DOHH2 (cell line): ENCODE results near the gene BZW1.

Experiments
- H3F3A ChIP-seq: fragments of 200-600 bp; sonication (generic), shearing (Covaris generic); 2 replicates; pipeline ENCODE4 v1.6.0; 2016; ENCODE audit warnings: antibody characterized with exemption, mild to moderate bottlenecking; ENCODE audit not compliant: control insufficient read depth, insufficient read depth
- H3K27ac ChIP-seq: fragments of 200-600 bp; sonication (generic); 2 replicates; pipeline ENCODE4 v1.5.1; 2014; ENCODE audit warnings: low read depth, mild to moderate bottlenecking, low read length, moderate library complexity
- H3K27me3 ChIP-seq: fragments of 200-600 bp; sonication (generic); 2 replicates; pipeline ENCODE4 v1.6.1; 2014; ENCODE audit warnings: mild to moderate bottlenecking, low read length, mixed read lengths; ENCODE audit not compliant: control insufficient read depth
- H3K36me3 ChIP-seq: fragments of 200-600 bp; sonication (generic); 2 replicates; pipeline ENCODE4 v1.6.1; 2014; ENCODE audit warnings: mild to moderate bottlenecking, low read length, moderate library complexity, mixed read lengths; ENCODE audit not compliant: control insufficient read depth
- H3K4me1 ChIP-seq: fragments of 200-600 bp; sonication (generic); 2 replicates; pipeline ENCODE4 v1.6.1; 2014; ENCODE audit warnings: mild to moderate bottlenecking, low read length, mixed read lengths; ENCODE audit not compliant: control insufficient read depth
- H3K4me2 ChIP-seq: fragments of 200-600 bp; sonication (generic); 2 replicates; pipeline ENCODE4 v1.6.0; 2014; ENCODE audit warnings: mild to moderate bottlenecking, low read length, moderate library complexity
- H3K4me3 ChIP-seq: fragments of 200-600 bp; sonication (generic); 2 replicates; pipeline ENCODE4 v1.5.1; 2014; ENCODE audit warnings: mild to moderate bottlenecking, low read length, mixed read lengths
- H3K79me2 ChIP-seq: fragments of 200-600 bp; sonication (generic); 2 replicates; pipeline ENCODE4 v1.6.1; 2014; ENCODE audit warnings: mild to moderate bottlenecking, low read length, mixed read lengths; ENCODE audit not compliant: control insufficient read depth
- H3K9me2 ChIP-seq: fragments of 200-600 bp; sonication (generic); replicated peaks from 2 replicates; pipeline ENCODE4 v1.6.1; 2014; ENCODE audit warnings: mild to moderate bottlenecking, low read length, mixed read lengths; ENCODE audit not compliant: control insufficient read depth
- H3K9me3 ChIP-seq: fragments of 200-600 bp; sonication (generic); 2 replicates; pipeline ENCODE4 v1.6.1; 2014; ENCODE audit warnings: antibody characterized with exemption, low read length, mixed read lengths; ENCODE audit not compliant: control insufficient read depth, insufficient read depth
- H4K20me1 ChIP-seq: fragments of 200-600 bp; sonication (generic); 2 replicates; pipeline ENCODE4 v1.6.0; 2014; ENCODE audit warnings: low read depth, mild to moderate bottlenecking, antibody characterized with exemption, low read length, moderate library complexity; ENCODE audit not compliant: control insufficient read depth, insufficient read depth
- EZH2phosphoT487 ChIP-seq: fragments of 200-600 bp; sonication (generic); IDR thresholded peaks from 2 replicates; pipeline ENCODE4 v1.6.1; 2017; ENCODE audit warnings: borderline replicate concordance, mild to moderate bottlenecking, antibody characterized with exemption, low read length, moderate library complexity, mixed read lengths
- TF ChIP-seq, protein P1 (sequence below): fragments of 200-600 bp; sonication (generic); IDR thresholded peaks from one replicate; pipeline ENCODE4 v1.5.1; 2014; ENCODE audit warnings: antibody characterized with exemption, mild to moderate bottlenecking, low read depth, low read length; ENCODE audit not compliant: poor library complexity, severe bottlenecking

The BZW1 gene

DNA sequence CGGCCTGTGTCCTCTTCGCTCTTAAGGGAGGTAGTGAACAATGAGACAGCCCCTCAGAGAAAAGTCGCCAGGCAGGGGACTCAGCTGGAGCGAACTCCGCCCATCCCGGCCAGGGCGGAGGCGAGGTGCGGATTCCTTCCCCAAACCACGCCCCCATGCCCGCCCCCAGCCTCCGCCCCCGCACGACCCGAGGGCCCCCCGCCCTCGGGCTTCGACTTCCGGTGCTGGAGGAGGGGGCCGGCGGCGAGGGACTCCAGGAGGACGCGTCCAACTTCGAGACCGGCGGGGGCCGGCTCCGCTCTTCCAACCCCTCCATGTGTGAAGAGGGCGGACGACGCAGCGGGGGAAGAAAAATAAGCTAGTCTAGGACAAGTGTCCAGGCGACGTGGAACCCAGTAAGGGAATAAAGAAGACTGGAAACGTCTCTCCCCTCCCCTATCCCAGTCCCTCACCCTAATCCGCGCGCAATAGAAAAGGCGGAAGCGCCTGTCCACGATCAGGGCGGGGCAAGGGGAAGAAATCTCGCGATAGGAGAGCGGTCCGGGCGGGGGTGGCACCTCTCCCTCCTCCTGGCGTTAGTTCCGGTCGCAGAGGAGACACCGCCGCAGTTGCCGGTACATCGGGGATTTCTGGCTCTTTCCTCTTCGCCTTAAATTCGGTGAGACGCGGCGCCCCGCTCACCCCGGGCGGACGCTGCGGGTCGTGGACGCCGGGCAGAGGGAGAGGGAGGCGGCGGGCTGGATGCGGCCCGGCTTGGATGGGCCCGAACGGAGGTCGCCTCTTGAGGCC, at the start of gene BZW1:
BZW1 (plus strand) TSS at position 578 of the 789 bp plus-strand sequence. CDS start 1,308 bp downstream, outside the sequence.
- TF ChIP-seq EZH2phosphoT487: no peak
- TF ChIP-seq, protein P1, sequence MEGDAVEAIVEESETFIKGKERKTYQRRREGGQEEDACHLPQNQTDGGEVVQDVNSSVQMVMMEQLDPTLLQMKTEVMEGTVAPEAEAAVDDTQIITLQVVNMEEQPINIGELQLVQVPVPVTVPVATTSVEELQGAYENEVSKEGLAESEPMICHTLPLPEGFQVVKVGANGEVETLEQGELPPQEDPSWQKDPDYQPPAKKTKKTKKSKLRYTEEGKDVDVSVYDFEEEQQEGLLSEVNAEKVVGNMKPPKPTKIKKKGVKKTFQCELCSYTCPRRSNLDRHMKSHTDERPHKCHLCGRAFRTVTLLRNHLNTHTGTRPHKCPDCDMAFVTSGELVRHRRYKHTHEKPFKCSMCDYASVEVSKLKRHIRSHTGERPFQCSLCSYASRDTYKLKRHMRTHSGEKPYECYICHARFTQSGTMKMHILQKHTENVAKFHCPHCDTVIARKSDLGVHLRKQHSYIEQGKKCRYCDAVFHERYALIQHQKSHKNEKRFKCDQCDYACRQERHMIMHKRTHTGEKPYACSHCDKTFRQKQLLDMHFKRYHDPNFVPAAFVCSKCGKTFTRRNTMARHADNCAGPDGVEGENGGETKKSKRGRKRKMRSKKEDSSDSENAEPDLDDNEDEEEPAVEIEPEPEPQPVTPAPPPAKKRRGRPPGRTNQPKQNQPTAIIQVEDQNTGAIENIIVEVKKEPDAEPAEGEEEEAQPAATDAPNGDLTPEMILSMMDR: no peak
- Histone ChIP-seq H3K27ac (peak within 1 kb of the TSS; percentile 79), H3K4me2 (peak within 1 kb of the TSS; percentile 87), H4K20me1 (peaks cover 24% of the 10 kb centered on the region), H3K36me3 (peaks cover 44% of the 10 kb centered on the region), H3K4me3 (peak within 1 kb of the TSS; percentile 90), H3K4me1 (peaks cover 24% of the 10 kb centered on the region), H3F3A (no peaks in the 10 kb centered on the region; the same call in 1 of the 2 replicates), H3K9me3 (no peaks in the 10 kb centered on the region), H3K27me3 (no peaks in the 10 kb centered on the region), H3K9me2 (no peaks in the 10 kb centered on the region), H3K79me2 (peaks cover 46% of the 10 kb centered on the region)

DNA sequence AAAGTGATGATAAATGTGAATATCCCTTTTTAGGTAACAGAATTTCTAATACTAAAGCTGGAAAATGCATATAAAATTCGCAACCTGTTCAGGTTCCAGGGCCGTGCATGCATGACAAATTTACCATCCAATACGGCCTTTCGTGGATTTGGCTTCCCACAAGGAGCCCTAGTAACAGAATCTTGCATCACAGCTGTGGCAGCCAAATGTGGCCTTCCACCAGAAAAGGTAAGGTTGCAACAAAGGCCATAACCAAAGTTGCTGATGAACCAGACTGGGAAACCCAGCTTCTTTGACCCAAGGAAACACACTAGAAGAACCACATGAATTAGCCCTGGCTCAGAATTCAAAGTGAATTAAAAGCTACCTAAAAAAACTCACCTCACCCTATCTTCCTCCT, 49.6 kb upstream of the BZW1 start:
- no peaks in the 10 kb centered on the region for H3K9me2 ChIP-seq
- H3K36me3 ChIP-seq: no peaks in the 10 kb centered on the region
- H3K27ac ChIP-seq: no peak overlapping the region
- H3K27me3 ChIP-seq: peaks cover 11% of the 10 kb centered on the region
- no peak overlapping the region for H3K4me2 ChIP-seq
- H4K20me1 ChIP-seq: no peaks in the 10 kb centered on the region
- H3K79me2 ChIP-seq: no peaks in the 10 kb centered on the region
- no peak for TF ChIP-seq EZH2phosphoT487
- TF ChIP-seq, protein P1: no peak
- no peaks in the 10 kb centered on the region for H3K9me3 ChIP-seq
- H3K4me3 ChIP-seq: no peak overlapping the region
- H3F3A ChIP-seq: no peaks in the 10 kb centered on the region
- no peaks in the 10 kb centered on the region for H3K4me1 ChIP-seq

DNA sequence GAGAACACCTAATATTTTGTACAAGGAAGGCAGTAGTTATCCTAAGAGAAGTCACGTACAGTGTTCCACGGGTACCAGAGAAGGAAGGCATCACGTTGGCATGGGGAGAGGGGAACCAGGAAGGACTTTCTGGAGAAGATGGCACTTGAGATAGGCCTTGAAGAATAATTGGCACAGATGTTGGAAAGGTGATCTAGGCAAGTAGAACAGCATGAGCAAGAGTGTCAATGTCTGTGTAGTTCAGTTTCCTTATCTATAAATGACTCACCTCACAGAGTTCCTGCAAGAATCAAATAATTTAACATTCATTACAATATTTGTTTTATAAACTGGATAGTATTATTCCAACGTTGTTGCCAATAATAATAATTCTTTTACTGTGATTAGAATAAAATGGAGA, 48.3 kb upstream of the BZW1 start:
- Histone ChIP-seq H3F3A (no peaks in the 10 kb centered on the region), H3K9me2 (no peaks in the 10 kb centered on the region), H4K20me1 (no peaks in the 10 kb centered on the region), H3K36me3 (no peaks in the 10 kb centered on the region), H3K27ac (no peak overlapping the region), H3K27me3 (peaks cover 11% of the 10 kb centered on the region), H3K4me1 (no peaks in the 10 kb centered on the region), H3K79me2 (no peaks in the 10 kb centered on the region), H3K4me2 (no peak overlapping the region), H3K4me3 (no peak overlapping the region), H3K9me3 (no peaks in the 10 kb centered on the region)
- no peak for TF ChIP-seq EZH2phosphoT487
- TF ChIP-seq, protein P1: no peak
